ENCODE results near the gene EIF3J. TPM values are rescaled to one million over a fixed set of nuclear protein-coding genes. Genes with fewer than 3 reads are reported as not detected.

EIF3J gene
- total RNA-seq, 4 donors from 2014 or later = 45.0 to 155 (median 53.8) TPM

DNA sequence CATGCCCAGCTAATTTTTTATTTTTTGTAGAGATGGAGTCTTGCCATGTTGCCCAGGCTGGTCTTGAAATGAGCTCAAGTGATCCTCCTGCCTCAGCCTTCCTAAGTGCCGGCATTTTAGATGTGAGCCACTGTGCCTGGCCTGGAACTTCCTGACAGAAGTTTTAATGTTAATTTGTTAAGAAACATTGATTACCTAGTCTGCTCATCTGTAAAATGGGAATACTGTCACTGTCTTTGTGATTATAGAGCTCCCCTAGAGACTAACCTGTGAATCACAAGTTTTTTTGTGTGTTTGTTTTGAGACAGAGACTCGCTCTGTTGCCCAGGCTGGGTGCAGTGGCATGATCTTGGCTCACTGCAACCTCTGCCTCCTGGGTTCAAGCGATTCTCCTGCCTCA, 4.3 kb upstream of the EIF3J start:
- DNase-seq (ENCODE audit: low spot score) (no peak), ATAC-seq (ENCODE audit: low FRiP score) (no peak)
- TF ChIP-seq CTCF (IDR thresholded peaks at IDR 0.05) = no peak

- DNase-seq (ENCODE audit: low spot score) (no peak), ATAC-seq (ENCODE audit: low FRiP score) (no peak)
- TF ChIP-seq CTCF (IDR thresholded peaks at IDR 0.05) = no peak
Observed at GRCh38 chr15:44535092-44535491, 1.9 kb upstream of the EIF3J start.

DNA sequence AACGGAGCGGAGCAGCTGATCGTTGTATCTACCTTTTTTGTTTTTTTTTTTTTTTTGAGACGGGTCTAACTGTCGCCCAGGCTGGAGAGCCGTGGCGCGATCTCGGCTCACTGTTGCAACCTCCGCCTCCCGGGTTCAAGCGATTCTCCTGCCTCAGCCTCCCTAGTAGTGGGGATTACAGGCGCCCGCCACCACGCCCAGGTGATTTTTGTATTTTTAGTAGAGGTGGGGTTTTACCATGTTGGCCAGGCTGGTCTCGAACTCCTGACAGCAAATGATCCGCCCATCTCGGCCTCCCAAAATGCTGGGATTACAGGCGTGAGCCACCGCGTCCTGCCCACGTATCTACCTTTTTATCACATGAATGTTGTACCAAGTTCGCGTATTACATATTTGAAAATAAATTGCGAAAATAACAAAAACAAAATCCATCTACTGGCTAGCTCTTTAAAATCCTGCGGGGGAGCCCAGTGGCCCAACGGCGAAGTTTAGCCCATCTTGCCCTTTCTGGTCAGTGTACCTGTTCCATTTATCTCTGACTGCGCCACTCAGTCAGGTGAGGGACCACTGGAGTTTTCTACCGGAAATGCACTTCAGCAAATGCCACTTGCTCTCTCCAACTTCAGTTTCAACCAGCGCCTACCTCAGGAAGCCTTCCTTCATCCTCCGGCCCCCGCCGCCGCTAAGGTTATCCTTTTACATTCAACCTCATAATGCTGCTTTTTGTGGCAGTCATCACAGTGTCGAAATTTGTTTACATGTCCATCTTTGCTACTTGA, 1.2 kb upstream of the EIF3J start:
- no peak for TF ChIP-seq CTCF (IDR thresholded peaks at IDR 0.05)
- DNase-seq (ENCODE audit: low spot score) (no peak), ATAC-seq (ENCODE audit: low FRiP score) (no peak)

GRCh38 chr15:44536302-44536961, 515 bp upstream of the EIF3J start:
- DNase-seq (ENCODE audit: low spot score) (peak; percentile 51), ATAC-seq (ENCODE audit: low FRiP score) (peak; percentile 86)
- TF ChIP-seq CTCF (IDR thresholded peaks at IDR 0.05) = no peak

DNA sequence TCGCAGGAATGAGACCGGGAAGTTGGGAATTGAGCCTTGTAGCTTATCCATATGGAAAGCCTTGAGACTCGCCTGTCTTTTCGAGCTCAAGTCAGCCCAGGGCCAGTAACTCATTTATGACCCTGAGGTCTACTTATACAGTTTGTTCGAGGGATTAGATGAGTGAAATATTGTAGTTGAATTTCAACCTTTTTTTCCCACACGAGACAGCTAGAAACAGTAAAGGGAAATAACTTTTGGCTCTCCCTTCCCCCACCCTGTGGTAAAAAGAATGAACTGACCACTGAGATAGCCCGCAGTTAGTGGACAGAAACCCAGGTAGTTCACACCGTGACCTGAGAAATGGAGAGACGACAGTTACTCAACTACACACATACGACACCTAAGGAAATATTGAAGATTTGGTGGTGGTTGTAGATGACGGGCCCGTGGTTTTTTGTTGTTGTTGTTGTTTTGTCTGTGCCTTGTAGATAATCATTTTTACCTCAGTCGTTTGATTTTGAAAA, 841 bp downstream of the EIF3J start:
- ATAC-seq (ENCODE audit: low FRiP score) (no peak), DNase-seq (ENCODE audit: low spot score) (no peak)
- TF ChIP-seq CTCF (IDR thresholded peaks at IDR 0.05) = no peak

DNA sequence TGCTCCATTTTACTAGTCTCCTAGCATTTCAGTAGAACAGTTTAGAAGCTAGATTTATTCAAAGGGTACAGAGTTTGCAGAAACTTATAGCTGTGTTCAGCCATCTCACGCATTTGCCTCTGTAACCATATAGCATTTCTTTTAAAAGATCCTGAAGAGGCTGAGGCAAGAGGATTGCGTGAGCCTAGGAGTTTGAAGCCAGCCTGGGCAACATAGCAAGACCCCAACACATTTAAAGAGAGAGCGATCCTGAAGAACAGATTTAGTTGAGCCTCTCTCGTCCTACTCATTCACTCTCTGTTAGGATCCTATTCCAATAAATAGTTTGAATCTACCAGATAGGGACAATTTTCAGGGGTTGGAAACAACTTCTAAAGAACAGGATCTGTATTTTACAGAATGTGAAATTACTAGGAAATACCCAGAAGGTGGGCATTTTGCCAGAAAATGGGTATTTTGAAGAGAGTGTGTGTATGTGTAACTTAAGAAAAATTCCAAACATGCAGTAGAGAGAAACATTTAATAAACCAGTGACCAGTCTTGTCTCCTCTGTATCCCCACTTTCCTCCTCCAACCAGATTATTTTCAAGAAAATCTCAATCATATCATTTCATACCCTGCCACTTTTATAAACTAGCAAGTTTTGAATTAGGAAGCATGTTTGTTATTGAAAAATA, 4.5 kb downstream of the EIF3J start:
- no peak for TF ChIP-seq CTCF (IDR thresholded peaks at IDR 0.05)
- DNase-seq (ENCODE audit: low spot score) (no peak), ATAC-seq (ENCODE audit: low FRiP score) (no peak)
